Peyer's patch (tissue), 4 donors: ENCODE results near the gene ITGAE. TPM values are rescaled to one million over a fixed set of nuclear protein-coding genes. Genes with fewer than 3 reads are reported as not detected.

Source experiments
- DNase-seq, 3 donors: peaks; one replicate each; pipeline ENCODE4 v3.0.0-alpha.2; 2017 to 2019
- H3K27ac ChIP-seq, 4 donors: fragments of 200-600 bp; sonication (generic); one replicate each; pipeline ENCODE4 v1.5.1; 2016 to 2019
- H3K27me3 ChIP-seq, 2 donors: fragments of 200-600 bp; sonication (generic); one replicate each; pipeline ENCODE4 v1.5.1; 2019
- H3K36me3 ChIP-seq, 3 donors: fragments of 200-600 bp; sonication (generic); one replicate each; pipeline ENCODE4 v1.5.1; 2016 to 2019
- H3K4me1 ChIP-seq, 4 donors: fragments of 200-600 bp; sonication (generic); one replicate each; pipeline ENCODE4 v1.5.1; 2016 to 2019
- H3K4me3 ChIP-seq, 4 donors: fragments of 200-600 bp; sonication (generic); 1 replicate in 3 of 4; 2 replicates in 1 of 4; pipeline ENCODE4 v1.5.1; 2016 to 2019; ENCODE audit warnings: mild to moderate bottlenecking in 1 of 4
- H3K9me3 ChIP-seq, 4 donors: fragments of 200-600 bp; sonication (generic); one replicate each; pipeline ENCODE4 v1.5.1; 2016 to 2019; ENCODE audit warnings: mild to moderate bottlenecking in 1 of 4
- CTCF ChIP-seq, 6 experiments: fragments of 450-650 bp in 4 of 6; fragments of 200-600 bp in 2 of 6; sonication (generic) in 1 of 6; IDR thresholded peaks; one replicate each; pipeline ENCODE4 v1.5.1; 2017 to 2019; ENCODE audit warnings: antibody characterized with exemption in 6 of 6, mild to moderate bottlenecking in 3 of 6, moderate library complexity in 1 of 6
- POLR2A ChIP-seq, 2 donors: fragments of 450-650 bp; IDR thresholded peaks; one replicate each; pipeline ENCODE4 v1.5.1; 2017; ENCODE audit warnings: antibody characterized with exemption in 2 of 2, mild to moderate bottlenecking in 2 of 2, moderate library complexity in 2 of 2
- total RNA-seq, 4 donors: library from RNA; depleted of rRNA; stranded (reverse); fragments of >200 nt; gene quantifications; one replicate each; pipeline ENCODE4 v1.1.0, GENCODE V29; 2016

Gene ITGAE
- total RNA-seq, 4 donors from 2014 or later, result 14.9 to 41.8 (median 31.5) TPM

- Histone ChIP-seq H3K4me1 (peaks cover 0 to 34% (median 17%) of the 10 kb centered on the region in 4 donors), H3K9me3 (no peaks in the 10 kb centered on the region), H3K27ac (peak overlapping the region in 1 of 4 donors; percentile 93), H3K4me3 (peak overlapping the region; percentile 83 to 99 (median 84)), H3K36me3 (no peaks in the 10 kb centered on the region), H3K27me3 (no peaks in the 10 kb centered on the region)
- TF ChIP-seq CTCF (IDR thresholded peaks at IDR 0.05) (no peak), POLR2A (IDR thresholded peaks at IDR 0.05) (no peak)
- no peak for DNase-seq
Measured at GRCh38 chr17:3724378-3725077, 76.5 kb downstream of the ITGAE start.

GRCh38 chr17:3723556-3724377 is 77.2 kb downstream of the ITGAE start, which contains the start of gene HASPIN:
HASPIN (plus strand) TSS chr17:3723903; CDS start chr17:3723936, 33 bp downstream.
- H3K27me3 ChIP-seq, result no peaks in the 10 kb centered on the region
- H3K4me3 ChIP-seq, result peak within 1 kb of the TSS; percentile 83 to 99 (median 84)
- peak; percentile 79 to 95 (median 95) for DNase-seq
- H3K4me1 ChIP-seq, result peaks cover 0 to 34% (median 17%) of the 10 kb centered on the region in 4 donors
- peak; percentile 34 to 66 for TF ChIP-seq POLR2A (IDR thresholded peaks at IDR 0.05)
- peak in 5 of 6 experiments; percentile 2 to 52 (median 36) for TF ChIP-seq CTCF (IDR thresholded peaks at IDR 0.05)
- peak within 1 kb of the TSS; percentile 83 to 93 (median 88) for H3K27ac ChIP-seq
- H3K9me3 ChIP-seq, result no peaks in the 10 kb centered on the region
- peaks cover 0 to 2% (median 0%) of the 10 kb centered on the region in 3 donors for H3K36me3 ChIP-seq

GRCh38 chr17:3723188-3723555 is 77.8 kb downstream of the ITGAE start:
- TF ChIP-seq CTCF (IDR thresholded peaks at IDR 0.05) (peak in 1 of 6 experiments; percentile 12), POLR2A (IDR thresholded peaks at IDR 0.05) (no peak)
- Histone ChIP-seq H3K4me3 (peak overlapping the region; percentile 83 to 99 (median 84)), H3K4me1 (peaks cover 0 to 34% (median 17%) of the 10 kb centered on the region in 4 donors), H3K9me3 (no peaks in the 10 kb centered on the region), H3K27me3 (no peaks in the 10 kb centered on the region), H3K27ac (peak overlapping the region; percentile 83 to 93 (median 88)), H3K36me3 (peaks cover 0 to 8% (median 0%) of the 10 kb centered on the region in 3 donors)
- no peak for DNase-seq

GRCh38 chr17:3722716-3723115 is 78.3 kb downstream of the ITGAE start:
- no peaks in the 10 kb centered on the region for H3K27me3 ChIP-seq
- peak overlapping the region; percentile 83 to 93 (median 88) for H3K27ac ChIP-seq
- H3K36me3 ChIP-seq, result peaks cover 0 to 13% (median 0%) of the 10 kb centered on the region in 3 donors
- H3K4me1 ChIP-seq, result peaks cover 0 to 34% (median 17%) of the 10 kb centered on the region in 4 donors
- H3K9me3 ChIP-seq, result no peaks in the 10 kb centered on the region
- peak overlapping the region; percentile 83 to 99 (median 84) for H3K4me3 ChIP-seq
- no peak for DNase-seq
- TF ChIP-seq CTCF (IDR thresholded peaks at IDR 0.05), result no peak
- TF ChIP-seq POLR2A (IDR thresholded peaks at IDR 0.05), result no peak

DNA sequence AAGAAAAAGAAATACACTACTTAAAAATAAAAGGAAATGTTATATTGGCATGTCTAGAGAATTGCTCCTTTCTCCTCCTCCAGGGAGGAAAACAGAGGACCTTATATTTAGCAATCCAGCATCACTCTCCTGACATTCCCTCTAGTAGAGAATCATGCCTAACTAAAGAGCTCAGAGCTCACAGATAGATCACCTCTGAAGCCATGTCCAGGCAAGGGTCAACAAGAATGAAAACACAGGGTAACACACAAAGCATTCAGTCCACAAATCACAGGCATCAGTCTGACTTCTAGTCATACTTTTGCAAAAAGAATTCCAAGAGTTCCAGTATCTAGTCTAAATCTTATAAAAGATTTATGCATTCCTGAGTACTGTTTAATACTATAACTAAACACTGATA is 81.7 kb downstream of the ITGAE start:
- H3K27ac ChIP-seq, result peak overlapping the region; percentile 28 to 84 (median 49)
- H3K9me3 ChIP-seq, result no peaks in the 10 kb centered on the region
- TF ChIP-seq POLR2A (IDR thresholded peaks at IDR 0.05) (no peak), CTCF (IDR thresholded peaks at IDR 0.05) (no peak)
- H3K4me3 ChIP-seq, result no peak overlapping the region
- H3K4me1 ChIP-seq, result peaks cover 0 to 29% (median 13%) of the 10 kb centered on the region in 4 donors
- no peaks in the 10 kb centered on the region for H3K27me3 ChIP-seq
- DNase-seq, result no peak
- peaks cover 0 to 47% (median 0%) of the 10 kb centered on the region in 3 donors for H3K36me3 ChIP-seq
